ENCODE data around the gene CARD19.

- TF ChIP-seq, protein P1, sequence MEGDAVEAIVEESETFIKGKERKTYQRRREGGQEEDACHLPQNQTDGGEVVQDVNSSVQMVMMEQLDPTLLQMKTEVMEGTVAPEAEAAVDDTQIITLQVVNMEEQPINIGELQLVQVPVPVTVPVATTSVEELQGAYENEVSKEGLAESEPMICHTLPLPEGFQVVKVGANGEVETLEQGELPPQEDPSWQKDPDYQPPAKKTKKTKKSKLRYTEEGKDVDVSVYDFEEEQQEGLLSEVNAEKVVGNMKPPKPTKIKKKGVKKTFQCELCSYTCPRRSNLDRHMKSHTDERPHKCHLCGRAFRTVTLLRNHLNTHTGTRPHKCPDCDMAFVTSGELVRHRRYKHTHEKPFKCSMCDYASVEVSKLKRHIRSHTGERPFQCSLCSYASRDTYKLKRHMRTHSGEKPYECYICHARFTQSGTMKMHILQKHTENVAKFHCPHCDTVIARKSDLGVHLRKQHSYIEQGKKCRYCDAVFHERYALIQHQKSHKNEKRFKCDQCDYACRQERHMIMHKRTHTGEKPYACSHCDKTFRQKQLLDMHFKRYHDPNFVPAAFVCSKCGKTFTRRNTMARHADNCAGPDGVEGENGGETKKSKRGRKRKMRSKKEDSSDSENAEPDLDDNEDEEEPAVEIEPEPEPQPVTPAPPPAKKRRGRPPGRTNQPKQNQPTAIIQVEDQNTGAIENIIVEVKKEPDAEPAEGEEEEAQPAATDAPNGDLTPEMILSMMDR (IDR thresholded peaks at IDR 0.05) = no peak
- no peak for TF ChIP-seq EZH2 (IDR thresholded peaks at IDR 0.05; ENCODE audit: borderline replicate concordance, insufficient read depth, low read depth, low read length, poor library complexity, severe bottlenecking)
Observed at GRCh38 chr9:93061260-93061751, 34.7 kb upstream of the CARD19 start.
